ENCODE data around the gene ABHD12B. TPM values are rescaled to one million over a fixed set of nuclear protein-coding genes. Genes with fewer than 3 reads are reported as not detected.

Gene ABHD12B
- total RNA-seq, 1 experiment from 2014 or later: 51.0 TPM

GRCh38 chr14:50823051-50823761 lies 48.6 kb upstream of the ABHD12B start:
- Histone ChIP-seq H3K4ac (ENCODE audit: low read depth, low read length) (no peak overlapping the region), H4K5ac (ENCODE audit: insufficient read length, low read depth, low read length) (no peak overlapping the region), H3K23ac (ENCODE audit: insufficient read length, low read depth, low read length) (no peak overlapping the region), H3K79me2 (ENCODE audit: insufficient read depth, low read length) (no peaks in the 10 kb centered on the region; the same call in 1 of the 2 replicates), H2BK120ac (ENCODE audit: low read depth, low read length, poor library complexity, severe bottlenecking) (no peak overlapping the region), H4K20me1 (ENCODE audit: control insufficient read depth, insufficient read depth, insufficient read length) (no peaks in the 10 kb centered on the region), H3K27me3 (ENCODE audit: insufficient read depth, low read length) (peaks cover 21% of the 10 kb centered on the region), H3K79me1 (ENCODE audit: insufficient read depth, low read depth, low read length, poor library complexity, severe bottlenecking) (no peaks in the 10 kb centered on the region), H2AK5ac (ENCODE audit: insufficient read length, low read length) (no peak overlapping the region), H3T11ph (ENCODE audit: low read length) (no peak overlapping the region), H3K4me2 (ENCODE audit: insufficient read depth, insufficient read length, low read length) (no peak overlapping the region), H4K8ac (replicated peaks; ENCODE audit: insufficient read length, low read depth, low read length) (no peak overlapping the region), H2BK20ac (ENCODE audit: low read depth, low read length, poor library complexity, severe bottlenecking) (no peak overlapping the region), H3K23me2 (ENCODE audit: insufficient read length, low read depth, low read length, poor library complexity, severe bottlenecking) (no peaks in the 10 kb centered on the region), H3K18ac (ENCODE audit: insufficient read length, low read depth, low read length) (no peak overlapping the region), H2BK5ac (ENCODE audit: insufficient read length, low read length) (no peak overlapping the region), H3K27ac (ENCODE audit: insufficient read length, low read depth, low read length) (no peak overlapping the region), H3K9ac (ENCODE audit: extremely low read depth, insufficient read length, low read length) (no peak overlapping the region), H3K14ac (ENCODE audit: insufficient read depth, low read length) (no peak overlapping the region), H3K9me3 (ENCODE audit: control insufficient read depth, low read depth, low read length) (no peaks in the 10 kb centered on the region), H4K91ac (ENCODE audit: insufficient read length, low read depth, low read length) (no peak overlapping the region), H2AFZ (ENCODE audit: low read length) (no peak overlapping the region), H2BK15ac (ENCODE audit: low read depth, low read length) (no peak overlapping the region), H3K4me1 (ENCODE audit: insufficient read depth, low read length) (peaks cover 5% of the 10 kb centered on the region; the same call in 1 of the 2 replicates), H2BK12ac (ENCODE audit: insufficient read length, low read depth, low read length) (no peak overlapping the region), H3K56ac (ENCODE audit: insufficient read length, low read depth, low read length) (no peak overlapping the region)
- H3K4me3 Mint-ChIP-seq: no peak overlapping the region
- no peak for TF ChIP-seq CTCF (conservative IDR thresholded peaks at IDR 0.05)
- WGBS (ENCODE audit: extremely low coverage, insufficient read length, low lambda C conversion rate): no CpG with 5 or more reads among the region's 11 CpGs
- peaks cover 60% of the 10 kb centered on the region for H3K27me3 Mint-ChIP-seq (ENCODE audit: low read depth)
- H3K36me3 Mint-ChIP-seq (ENCODE audit: insufficient read depth in 1 of 3, low read depth in 3 of 3): peaks cover 2 to 4% (median 2%) of the 10 kb centered on the region in 3 experiments; a peak in 6 of 7 replicates
- peaks cover 39 to 44% of the 10 kb centered on the region in 2 experiments for H3K4me1 Mint-ChIP-seq
- H3K9me3 Mint-ChIP-seq: no peaks in the 10 kb centered on the region
- DNase-seq: no peak
- no peak overlapping the region for H3K27ac Mint-ChIP-seq

All from H9 (cell line).